ENCODE measurements around the gene CD244. TPM values are rescaled to one million over a fixed set of nuclear protein-coding genes. Genes with fewer than 3 reads are reported as not detected.

The CD244 gene
- total RNA-seq, 1 experiment from 2014 or later: not detected

GRCh38 chr1:160846281-160846680 lies 16.4 kb downstream of the CD244 start:
- no peak for DNase-seq (ENCODE audit: low read depth)

DNA sequence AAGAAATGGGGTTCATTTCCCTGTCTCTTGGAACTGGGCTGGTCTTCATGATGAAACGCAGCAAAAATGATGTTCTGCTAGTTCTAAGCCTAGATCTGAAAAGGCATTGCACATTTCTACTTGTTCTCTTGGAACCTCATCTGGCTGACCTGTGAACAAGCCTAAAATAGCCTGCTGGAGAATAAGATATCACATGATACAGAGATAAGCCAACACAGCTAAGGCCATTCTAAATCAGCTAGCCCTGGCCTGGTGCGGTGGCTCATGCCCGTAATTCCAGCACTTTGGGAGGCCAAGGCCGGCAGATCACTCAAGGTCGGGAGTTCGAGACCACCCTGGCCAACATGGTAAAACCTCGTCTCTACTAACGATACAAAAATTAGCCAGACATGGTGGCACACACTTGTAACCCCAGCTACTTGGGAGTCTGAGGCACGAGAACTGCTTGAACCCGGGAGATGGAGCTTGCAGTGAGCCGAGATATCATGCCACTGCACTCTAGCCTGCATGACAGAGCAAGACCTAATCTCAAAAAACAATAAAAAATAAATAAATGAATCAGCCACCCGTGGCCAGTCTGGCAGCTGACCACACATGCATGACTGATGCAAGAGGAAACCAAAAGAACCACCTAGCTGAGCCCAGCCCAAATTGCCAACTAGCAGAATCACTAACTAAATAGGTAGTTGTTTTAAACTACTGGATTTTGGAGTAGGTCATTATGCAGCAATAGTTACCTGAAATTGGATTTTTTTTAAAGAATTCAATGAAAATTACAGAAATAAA lies 18.0 kb downstream of the CD244 start:
- DNase-seq (ENCODE audit: low read depth): peak; percentile 48

GRCh38 chr1:160841079-160841478 lies 21.6 kb downstream of the CD244 start:
- no peak for DNase-seq (ENCODE audit: low read depth)

- DNase-seq (ENCODE audit: low read depth): no peak
Observed at GRCh38 chr1:160839746-160840145, 22.9 kb downstream of the CD244 start.

GRCh38 chr1:160838888-160839287 lies 23.8 kb downstream of the CD244 start:
- DNase-seq (ENCODE audit: low read depth): no peak

DNA sequence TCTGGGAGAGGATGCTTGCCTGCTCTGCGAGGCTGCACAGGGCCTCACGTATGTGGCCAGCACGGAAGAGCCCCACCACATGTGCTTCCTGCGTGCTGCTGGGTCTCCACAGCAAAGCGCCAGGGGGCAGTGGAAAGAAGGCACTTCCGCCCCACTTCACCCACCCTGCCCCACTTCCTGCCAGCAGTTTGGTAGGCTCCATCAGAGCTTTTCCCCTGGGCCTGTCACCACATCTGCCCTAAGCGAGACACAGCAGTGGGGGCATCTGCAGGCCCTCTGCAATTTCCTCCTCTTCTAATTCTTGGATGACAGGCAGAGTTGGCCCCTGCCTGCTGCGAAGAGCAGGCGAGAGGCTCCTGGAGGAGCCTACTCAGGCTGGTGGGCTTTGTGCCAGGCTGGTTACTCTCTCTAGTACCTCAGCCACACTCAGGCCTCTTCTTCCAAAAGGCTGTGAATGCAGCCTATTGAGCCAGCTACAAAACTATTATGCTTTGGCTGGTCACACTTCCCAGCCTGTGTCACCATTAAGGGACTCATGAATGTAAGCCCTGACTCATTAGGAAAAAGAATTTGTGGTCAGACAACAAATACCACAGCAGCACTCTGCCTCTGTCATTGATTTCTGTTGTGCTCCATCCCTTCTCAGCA lies 25.0 kb downstream of the CD244 start:
- peak; percentile 71 for DNase-seq (ENCODE audit: low read depth)

GRCh38 chr1:160836981-160837557 lies 25.6 kb downstream of the CD244 start:
- no peak for DNase-seq (ENCODE audit: low read depth)

GRCh38 chr1:160836561-160836960 lies 26.1 kb downstream of the CD244 start:
- DNase-seq (ENCODE audit: low read depth): no peak

- no peak for DNase-seq (ENCODE audit: low read depth)
Observed at GRCh38 chr1:160835751-160836150, 26.9 kb downstream of the CD244 start.

DNA sequence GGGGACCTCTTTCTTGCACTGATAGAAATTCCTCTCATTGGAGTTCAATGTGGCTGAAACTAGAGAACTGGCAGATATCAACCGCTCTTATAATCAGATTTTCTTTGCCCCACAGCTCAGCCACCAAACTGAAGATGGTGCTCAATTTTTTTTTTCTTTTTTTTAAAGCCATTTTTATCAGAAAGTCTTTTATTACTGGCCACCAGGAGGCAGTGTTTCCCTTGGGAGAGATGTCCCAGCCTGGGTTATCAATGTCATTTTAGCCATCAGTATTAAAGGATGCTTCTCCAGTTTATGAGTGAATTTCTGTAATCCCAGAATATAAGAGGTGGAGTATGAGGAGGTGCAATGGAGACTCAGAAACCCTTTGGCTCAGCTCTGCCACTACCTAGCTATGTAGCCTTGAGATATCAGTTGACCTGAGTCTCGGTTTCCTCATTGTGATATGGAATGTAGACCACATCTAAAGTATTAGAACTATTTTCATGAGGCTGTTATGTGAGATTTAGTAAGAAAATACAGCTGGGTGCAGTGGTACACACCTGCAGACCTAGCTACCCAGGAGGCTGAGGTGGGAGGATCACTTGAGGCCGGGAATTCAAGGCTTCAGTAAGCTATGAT lies 27.6 kb downstream of the CD244 start:
- DNase-seq (ENCODE audit: low read depth): peak; percentile 57

- peak; percentile 70 for DNase-seq (ENCODE audit: low read depth)
Observed at GRCh38 chr1:160830321-160831153, 32.1 kb downstream of the CD244 start.

- DNase-seq (ENCODE audit: low read depth): no peak
Observed at GRCh38 chr1:160829766-160830165, 32.9 kb downstream of the CD244 start.

DNA sequence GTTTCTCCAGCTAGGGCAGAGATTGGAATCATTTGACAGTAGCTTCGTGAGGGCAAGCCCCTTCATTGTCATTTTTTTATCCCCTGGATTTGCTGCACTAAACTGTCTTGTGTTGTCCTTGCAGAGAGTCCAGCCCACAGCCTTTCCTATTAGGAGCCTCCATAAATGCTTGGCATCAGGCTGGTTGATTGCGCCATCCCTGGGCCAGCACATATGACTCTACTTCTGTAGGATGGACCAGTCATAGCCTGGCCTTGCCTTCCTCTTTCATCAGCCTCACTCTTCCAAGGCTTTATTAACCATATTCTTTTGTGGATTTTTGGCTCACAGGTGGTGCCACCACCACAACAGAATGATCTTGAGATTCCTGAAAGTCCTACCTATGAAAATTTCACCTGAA lies 35.3 kb downstream of the CD244 start:
- peak; percentile 15 for DNase-seq (ENCODE audit: low read depth)

GRCh38 chr1:160826546-160826945 lies 36.1 kb downstream of the CD244 start:
- DNase-seq (ENCODE audit: low read depth): peak; percentile 71

DNA sequence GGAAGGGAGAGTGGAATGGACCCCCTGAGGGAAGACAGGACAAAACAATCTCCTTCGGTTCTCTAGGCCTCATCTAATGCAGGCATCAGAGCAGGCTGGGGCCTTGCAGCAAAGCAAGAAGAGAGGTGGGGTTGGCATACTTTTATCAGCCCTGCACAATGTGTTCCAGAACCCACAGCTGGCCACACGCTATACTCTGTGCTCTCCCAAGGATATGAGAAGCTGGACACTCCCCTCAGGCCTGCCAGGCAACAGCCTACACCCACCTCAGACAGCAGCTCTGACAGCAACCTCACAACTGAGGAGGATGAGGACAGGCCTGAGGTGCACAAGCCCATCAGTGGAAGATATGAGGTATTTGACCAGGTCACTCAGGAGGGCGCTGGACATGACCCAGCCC lies 39.4 kb downstream of the CD244 start:
- DNase-seq (ENCODE audit: low read depth): no peak

GRCh38 chr1:160821627-160822026 lies 41.1 kb downstream of the CD244 start:
- DNase-seq (ENCODE audit: low read depth): peak; percentile 46

GRCh38 chr1:160819186-160819585 lies 43.5 kb downstream of the CD244 start:
- no peak for DNase-seq (ENCODE audit: low read depth)

DNA sequence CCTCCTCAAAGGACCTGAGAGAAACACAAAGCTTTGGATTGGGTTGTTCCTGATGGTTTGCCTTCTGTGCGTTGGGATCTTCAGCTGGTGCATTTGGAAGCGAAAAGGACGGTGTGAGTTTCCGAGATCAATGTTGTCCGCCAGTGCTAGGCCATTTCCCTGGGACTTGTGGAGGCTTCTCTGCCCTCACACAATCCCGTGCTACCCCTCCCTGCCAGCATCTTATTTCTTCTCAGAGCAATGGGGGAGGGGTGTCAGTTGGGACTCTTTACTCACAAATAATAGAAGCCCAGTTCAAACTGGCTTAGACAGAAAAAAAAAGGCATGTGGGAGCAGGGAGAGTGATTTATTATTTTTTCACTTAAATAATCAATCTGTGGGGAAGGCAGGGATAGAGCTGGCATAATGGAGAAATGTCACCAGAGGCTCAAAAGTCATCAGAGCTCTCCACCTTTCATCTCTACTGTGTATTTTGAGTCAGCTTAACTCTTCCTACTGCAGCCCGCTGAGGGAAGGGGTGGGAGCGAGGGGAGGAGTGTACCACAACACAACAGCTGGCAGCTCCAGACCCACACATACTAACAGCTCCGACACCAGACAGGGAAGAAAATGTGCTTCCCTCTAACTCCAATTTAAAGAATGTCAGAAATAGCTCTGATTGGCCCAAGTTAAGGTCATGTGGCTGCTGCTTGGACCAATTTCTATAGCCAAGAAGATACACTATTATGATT lies 44.3 kb downstream of the CD244 start:
- DNase-seq (ENCODE audit: low read depth): no peak

GRCh38 chr1:160814856-160815255 lies 47.8 kb downstream of the CD244 start:
- DNase-seq (ENCODE audit: low read depth): no peak

- no peak for DNase-seq (ENCODE audit: low read depth)
Observed at GRCh38 chr1:160814316-160814715, 48.4 kb downstream of the CD244 start.

GRCh38 chr1:160813215-160813614 lies 49.5 kb downstream of the CD244 start:
- DNase-seq (ENCODE audit: low read depth): peak; percentile 64
